HG02642 (cell line): ENCODE measurements around the gene KCNMA1.

Source experiments
- ATAC-seq: cut with Tn5 transposase; IDR thresholded peaks from one replicate; pipeline ENCODE4 v1.9.1; 2021; ENCODE audit warnings: mild to moderate bottlenecking; ENCODE audit not compliant: unreplicated experiment, poor library complexity

Gene KCNMA1

DNA sequence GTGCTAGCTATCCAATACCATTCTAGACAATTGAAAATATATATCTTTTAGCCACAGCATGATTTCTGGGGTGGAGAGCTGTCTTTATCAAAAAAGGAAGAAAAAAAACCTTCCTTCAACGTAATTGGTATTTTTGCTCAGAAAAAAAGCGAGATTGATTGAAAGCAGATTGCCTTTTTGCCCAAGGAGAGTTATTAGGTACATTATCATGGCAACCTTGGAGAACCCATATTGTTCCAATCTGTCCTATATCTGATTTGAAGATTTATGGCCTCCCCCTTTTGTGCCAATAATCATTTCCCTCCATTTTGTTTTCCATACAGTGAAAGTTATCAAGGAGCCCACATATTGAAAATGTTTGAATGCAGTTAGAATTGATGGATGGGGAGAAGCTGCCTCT, 544.5 kb downstream of the KCNMA1 start:
- ATAC-seq: no peak

GRCh38 chr10:77091597-77092165, 545.9 kb downstream of the KCNMA1 start:
- no peak for ATAC-seq

DNA sequence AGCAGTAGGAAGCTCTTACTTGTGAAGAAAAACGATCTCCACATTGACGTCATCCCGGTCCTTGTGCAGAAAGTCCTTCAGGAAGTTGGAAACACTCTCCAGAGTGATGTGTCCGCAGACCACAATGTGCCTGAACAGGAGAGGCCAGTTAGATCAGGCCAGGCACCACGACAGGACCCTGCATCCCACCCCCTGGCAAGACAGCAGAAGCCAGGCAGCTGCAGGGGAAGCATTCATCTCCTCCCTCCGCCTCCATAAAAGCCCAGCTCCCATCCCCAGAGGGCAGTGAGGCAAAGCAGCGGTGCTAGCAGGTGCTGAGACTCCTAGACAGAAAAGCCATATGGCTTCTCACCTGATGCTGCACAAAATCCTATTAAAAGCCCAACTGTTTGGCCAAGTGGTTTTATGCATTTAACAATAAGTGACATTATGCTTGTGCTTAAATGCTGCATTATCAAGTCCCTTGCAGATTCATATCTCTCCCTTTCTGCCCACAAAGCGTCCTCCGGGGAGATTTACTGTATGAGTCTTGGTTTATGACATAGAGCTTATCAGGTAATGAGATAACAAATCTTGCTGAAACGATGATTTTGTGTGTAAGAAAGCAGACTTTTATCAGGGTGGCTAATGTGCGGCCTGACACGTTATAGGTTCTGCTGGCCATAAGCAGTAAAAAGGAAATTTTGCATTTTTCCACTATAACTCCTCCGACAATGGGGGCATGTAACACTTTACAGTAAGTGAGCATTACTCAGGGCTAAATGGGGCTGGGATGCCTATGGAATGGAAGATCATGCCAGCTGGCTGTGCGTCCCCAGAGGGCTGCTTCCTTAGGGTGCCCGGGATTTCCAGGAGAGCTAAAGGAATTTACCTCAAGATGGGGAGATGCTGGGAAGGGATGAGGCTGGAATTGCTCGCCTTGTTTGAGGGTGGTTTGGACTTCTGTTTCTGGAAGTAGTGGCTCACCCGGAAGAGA, 546.9 kb downstream of the KCNMA1 start:
- no peak for ATAC-seq

GRCh38 chr10:77087366-77087765, 550.2 kb downstream of the KCNMA1 start:
- ATAC-seq: no peak

- ATAC-seq: no peak
Observed at GRCh38 chr10:77086081-77086480, 551.5 kb downstream of the KCNMA1 start.

- no peak for ATAC-seq
Observed at GRCh38 chr10:77085344-77085743, 552.3 kb downstream of the KCNMA1 start.

DNA sequence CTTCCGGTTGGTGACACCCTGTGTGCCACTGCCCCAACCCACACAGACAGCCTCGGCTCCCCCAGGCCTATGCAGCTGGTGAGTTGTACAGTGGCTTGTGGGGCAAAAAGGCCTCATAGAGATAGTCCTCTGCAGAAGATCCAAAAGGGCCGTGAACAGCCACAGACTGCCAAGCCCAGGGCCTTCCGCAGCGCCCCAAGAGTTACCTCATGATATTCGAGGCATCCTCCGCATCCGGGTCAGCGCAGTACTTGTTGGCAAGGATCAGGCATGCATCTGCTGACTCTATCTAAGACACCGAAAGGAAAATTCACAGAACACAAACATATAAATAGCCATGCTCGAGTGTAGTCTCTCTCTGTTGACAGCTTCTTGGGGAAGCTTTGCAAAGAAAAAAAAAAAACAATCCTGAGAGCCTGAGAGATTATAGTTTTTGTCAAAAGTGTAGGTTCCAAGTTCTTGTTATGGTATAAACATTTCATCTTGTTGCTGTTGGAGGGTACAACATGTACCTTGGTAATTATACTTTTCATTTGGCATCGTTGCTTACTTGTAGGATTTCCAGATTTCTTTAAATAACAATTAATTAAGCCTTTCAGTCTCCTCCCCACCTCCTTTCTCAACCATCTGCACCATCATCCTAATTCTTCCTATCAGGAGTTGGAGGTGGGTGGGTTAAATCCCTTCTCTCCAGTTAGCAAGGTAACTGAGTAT, 553.0 kb downstream of the KCNMA1 start:
- no peak for ATAC-seq

GRCh38 chr10:77082601-77083252, 554.9 kb downstream of the KCNMA1 start:
- ATAC-seq: no peak

- no peak for ATAC-seq
Observed at GRCh38 chr10:77081481-77081891, 556.1 kb downstream of the KCNMA1 start.

GRCh38 chr10:77080361-77081027, 557.1 kb downstream of the KCNMA1 start:
- ATAC-seq: no peak

GRCh38 chr10:77079592-77080300, 557.9 kb downstream of the KCNMA1 start:
- ATAC-seq: no peak

- ATAC-seq: no peak
Observed at GRCh38 chr10:77077316-77077945, 560.2 kb downstream of the KCNMA1 start.

DNA sequence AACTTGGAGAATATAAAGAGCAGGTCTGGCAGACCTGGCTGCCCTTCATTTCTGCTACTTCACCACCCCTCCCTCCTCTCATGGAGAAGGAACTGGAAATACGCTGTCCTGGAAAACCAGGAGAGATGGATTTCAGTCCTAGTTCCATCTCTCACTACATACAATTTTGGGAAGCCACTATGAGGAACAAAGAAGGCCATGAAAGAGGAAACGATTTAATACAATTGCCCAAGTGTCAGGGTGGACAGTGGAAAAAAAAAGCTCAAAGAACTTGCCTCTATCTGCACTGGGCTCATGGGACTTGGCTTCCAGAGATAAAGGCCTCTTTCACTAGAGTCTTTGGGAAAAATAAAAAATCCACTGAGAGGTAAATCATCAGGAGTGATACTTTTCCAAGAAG, 561.7 kb downstream of the KCNMA1 start:
- no peak for ATAC-seq

DNA sequence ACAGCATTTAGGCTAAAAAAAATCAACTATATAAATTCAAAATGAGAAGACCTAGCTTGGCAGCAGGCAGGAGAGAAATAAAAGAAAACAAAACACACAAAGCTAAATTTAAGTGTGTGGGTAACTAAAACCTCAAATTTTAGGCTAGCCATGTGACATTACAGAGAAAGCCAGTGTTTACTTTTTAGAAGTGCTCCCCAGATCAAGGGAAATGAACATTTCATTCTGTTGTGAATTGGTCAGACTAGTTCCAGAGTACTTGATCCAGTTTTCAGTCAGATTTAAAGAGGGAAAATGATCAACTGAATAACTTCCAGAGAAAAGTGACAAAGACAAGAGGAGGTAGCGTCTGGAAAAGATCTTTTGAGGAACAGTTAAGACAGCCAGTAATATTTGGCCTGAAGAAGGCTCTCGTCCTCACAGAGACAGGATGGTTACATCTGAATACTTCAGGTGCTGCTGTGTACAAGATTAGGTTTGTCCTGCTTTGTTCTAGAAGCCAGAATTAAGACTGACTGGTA, 563.4 kb downstream of the KCNMA1 start:
- ATAC-seq: no peak

- no peak for ATAC-seq
Observed at GRCh38 chr10:77073663-77073960, 564.0 kb downstream of the KCNMA1 start.

GRCh38 chr10:77072836-77073662, 564.6 kb downstream of the KCNMA1 start:
- ATAC-seq: no peak

GRCh38 chr10:77072361-77072835, 565.2 kb downstream of the KCNMA1 start:
- no peak for ATAC-seq

DNA sequence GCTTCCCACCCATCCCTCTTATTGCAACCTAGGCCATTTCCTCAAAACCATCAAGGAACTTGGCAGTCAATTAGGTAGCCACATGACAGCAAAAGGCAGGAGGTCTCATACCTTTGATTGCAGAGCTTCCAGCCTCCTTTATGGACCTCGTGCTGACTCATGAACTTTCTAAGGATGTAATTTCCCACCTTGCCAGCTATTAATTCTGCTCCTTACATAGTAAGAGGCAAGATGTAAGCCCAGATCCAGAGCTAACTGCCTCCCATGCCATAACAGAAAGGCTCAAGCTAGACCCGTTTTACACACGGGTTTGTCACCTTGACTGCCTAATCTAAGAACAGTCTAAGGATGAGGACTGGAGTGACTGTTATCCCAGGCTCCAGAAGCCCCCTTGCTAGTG, 565.7 kb downstream of the KCNMA1 start:
- no peak for ATAC-seq
